Kidney epithelial cell (primary cell): ENCODE results near the gene PACRG. TPM values are rescaled to one million over a fixed set of nuclear protein-coding genes. Genes with fewer than 3 reads are reported as not detected.

Source experiments
- DNase-seq: peaks from one replicate; pipeline ENCODE4 v3.0.0-alpha.2; 2010; ENCODE audit warnings: low read depth
- H3K27me3 ChIP-seq: 2 replicates; pipeline ENCODE4 v1.6.0; 2011; ENCODE audit warnings: low read length; ENCODE audit not compliant: control insufficient read depth, insufficient read depth
- H3K36me3 ChIP-seq: 2 replicates; pipeline ENCODE4 v1.5.1; 2011; ENCODE audit warnings: low read length; ENCODE audit not compliant: control insufficient read depth, insufficient read depth
- H3K4me3 ChIP-seq: 2 replicates; pipeline ENCODE4 v1.5.1; 2011; ENCODE audit warnings: low read depth, mild to moderate bottlenecking, control low read depth, low read length
- total RNA-seq: library from RNA; depleted of rRNA; stranded (reverse); fragments of >200 nt; gene quantifications from 2 replicates; pipeline ENCODE4 v1.2.3, GENCODE V29; 2015
- TF ChIP-seq, protein P1 (sequence below): IDR thresholded peaks from 2 replicates; pipeline ENCODE4 v1.5.1; 2011; ENCODE audit warnings: mild to moderate bottlenecking, moderate library complexity, low read length, control low read depth, inconsistent platforms; ENCODE audit not compliant: insufficient read depth, poor library complexity, severe bottlenecking

The PACRG gene
- total RNA-seq, 1 donor from 2014 or later, result 0.29 TPM

DNA sequence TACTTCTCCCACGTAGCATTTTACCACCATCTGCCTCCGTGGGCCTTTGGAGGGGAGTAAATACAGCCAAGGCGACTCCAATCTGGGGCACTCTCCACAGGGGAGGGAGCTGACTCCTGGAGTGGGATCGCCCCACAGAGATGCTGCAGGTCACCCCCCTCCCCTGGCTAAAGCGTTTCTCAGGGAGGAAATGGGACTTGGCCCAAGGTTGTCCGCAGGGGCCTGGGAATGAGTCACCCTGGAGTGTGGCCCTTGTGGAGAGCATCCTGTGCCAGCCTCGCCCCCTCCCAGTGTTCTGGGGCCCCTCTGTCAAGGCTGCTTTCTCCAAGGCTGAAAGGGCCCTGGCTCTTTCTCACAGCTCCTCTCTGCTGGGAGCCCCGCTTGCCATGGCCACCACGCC lies 602.2 kb downstream of the PACRG start:
- Histone ChIP-seq H3K27me3 (no peaks in the 10 kb centered on the region), H3K4me3 (no peak overlapping the region), H3K36me3 (no peaks in the 10 kb centered on the region)
- DNase-seq, result no peak
- TF ChIP-seq, protein P1, sequence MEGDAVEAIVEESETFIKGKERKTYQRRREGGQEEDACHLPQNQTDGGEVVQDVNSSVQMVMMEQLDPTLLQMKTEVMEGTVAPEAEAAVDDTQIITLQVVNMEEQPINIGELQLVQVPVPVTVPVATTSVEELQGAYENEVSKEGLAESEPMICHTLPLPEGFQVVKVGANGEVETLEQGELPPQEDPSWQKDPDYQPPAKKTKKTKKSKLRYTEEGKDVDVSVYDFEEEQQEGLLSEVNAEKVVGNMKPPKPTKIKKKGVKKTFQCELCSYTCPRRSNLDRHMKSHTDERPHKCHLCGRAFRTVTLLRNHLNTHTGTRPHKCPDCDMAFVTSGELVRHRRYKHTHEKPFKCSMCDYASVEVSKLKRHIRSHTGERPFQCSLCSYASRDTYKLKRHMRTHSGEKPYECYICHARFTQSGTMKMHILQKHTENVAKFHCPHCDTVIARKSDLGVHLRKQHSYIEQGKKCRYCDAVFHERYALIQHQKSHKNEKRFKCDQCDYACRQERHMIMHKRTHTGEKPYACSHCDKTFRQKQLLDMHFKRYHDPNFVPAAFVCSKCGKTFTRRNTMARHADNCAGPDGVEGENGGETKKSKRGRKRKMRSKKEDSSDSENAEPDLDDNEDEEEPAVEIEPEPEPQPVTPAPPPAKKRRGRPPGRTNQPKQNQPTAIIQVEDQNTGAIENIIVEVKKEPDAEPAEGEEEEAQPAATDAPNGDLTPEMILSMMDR, result no peak

DNA sequence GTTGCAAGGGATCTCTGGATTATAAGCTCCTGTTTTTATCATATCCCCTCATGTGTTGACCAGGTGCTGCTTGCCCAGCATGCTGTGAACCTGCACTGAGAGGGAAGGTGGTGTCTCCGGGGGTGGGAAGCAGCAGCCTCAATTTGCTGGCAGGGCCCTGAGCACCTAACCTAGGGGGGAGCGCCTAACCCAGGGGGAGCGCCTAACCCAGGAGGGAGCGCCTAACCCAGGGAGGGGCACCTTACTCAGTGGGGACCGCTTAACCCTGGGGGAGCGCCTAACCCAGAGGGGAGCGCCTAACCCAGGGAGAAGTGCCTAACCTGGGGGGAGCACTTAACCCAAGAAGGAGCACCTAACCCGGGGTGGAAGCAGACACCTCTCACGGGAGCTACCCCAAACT lies 603.5 kb downstream of the PACRG start:
- no peak for DNase-seq
- Histone ChIP-seq H3K4me3 (no peak overlapping the region), H3K27me3 (no peaks in the 10 kb centered on the region), H3K36me3 (no peaks in the 10 kb centered on the region)
- TF ChIP-seq, protein P1, result no peak

GRCh38 chr6:163332575-163332974 lies 604.8 kb downstream of the PACRG start:
- Histone ChIP-seq H3K36me3 (no peaks in the 10 kb centered on the region), H3K27me3 (no peaks in the 10 kb centered on the region), H3K4me3 (no peak overlapping the region)
- TF ChIP-seq, protein P1, result no peak
- no peak for DNase-seq

GRCh38 chr6:163333038-163333437 lies 605.3 kb downstream of the PACRG start:
- no peak for DNase-seq
- Histone ChIP-seq H3K36me3 (no peaks in the 10 kb centered on the region), H3K4me3 (no peak overlapping the region), H3K27me3 (no peaks in the 10 kb centered on the region)
- TF ChIP-seq, protein P1, result no peak

DNA sequence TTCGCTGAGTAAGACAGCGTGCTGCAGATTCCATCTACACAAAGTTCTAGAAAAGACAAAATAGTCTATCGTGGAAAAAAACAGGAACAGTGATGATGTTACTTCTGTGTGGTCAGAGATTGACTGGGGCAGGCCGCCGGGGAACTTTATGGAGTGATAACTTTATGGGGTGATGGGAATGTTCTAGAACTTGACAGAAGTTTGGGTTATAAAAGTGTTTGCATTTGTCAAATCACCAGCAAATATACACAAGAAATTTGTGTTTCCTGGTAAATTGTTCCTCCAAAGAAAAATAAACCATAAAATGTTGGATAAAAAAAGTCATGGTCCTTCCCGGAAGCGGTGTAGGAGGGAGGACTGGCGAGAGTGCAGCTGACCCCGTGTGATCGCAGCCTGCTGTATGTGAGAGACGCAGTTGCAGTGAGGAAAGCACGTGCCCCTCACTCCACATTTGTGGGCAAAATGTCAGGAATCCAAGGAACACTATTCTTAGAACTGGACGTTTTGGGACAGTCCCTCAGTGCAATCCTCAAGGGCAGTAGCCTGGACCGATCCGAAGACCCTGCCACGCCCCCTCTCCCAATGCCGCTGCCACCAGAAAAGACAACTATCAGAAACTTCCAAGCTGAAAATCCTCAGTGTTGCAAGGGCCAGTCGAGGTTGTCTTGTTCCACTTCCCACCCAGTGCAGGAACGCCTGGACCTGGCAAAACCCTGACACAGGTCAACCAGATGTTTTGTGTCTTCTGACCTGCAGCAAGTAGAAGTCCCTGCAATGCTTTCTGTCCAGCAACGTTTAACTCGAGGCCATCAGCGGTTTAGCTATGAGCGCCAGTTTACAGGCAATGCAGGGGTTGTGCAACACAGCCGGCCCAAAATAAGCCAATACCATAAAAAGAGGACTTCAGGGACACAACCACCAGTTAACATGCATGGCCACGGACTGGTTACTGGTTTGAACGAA lies 606.2 kb downstream of the PACRG start:
- Histone ChIP-seq H3K27me3 (no peaks in the 10 kb centered on the region), H3K36me3 (no peaks in the 10 kb centered on the region), H3K4me3 (no peak overlapping the region)
- no peak for DNase-seq
- TF ChIP-seq, protein P1, result no peak

GRCh38 chr6:163335056-163335455 lies 607.3 kb downstream of the PACRG start:
- no peak for DNase-seq
- Histone ChIP-seq H3K4me3 (no peak overlapping the region), H3K27me3 (no peaks in the 10 kb centered on the region), H3K36me3 (no peaks in the 10 kb centered on the region)
- TF ChIP-seq, protein P1, result no peak
